HepG2 (cell line): ENCODE results near the gene C2CD4A. TPM values are rescaled to one million over a fixed set of nuclear protein-coding genes. Genes with fewer than 3 reads are reported as not detected.

Experiments
- ATAC-seq: fragments of 200-7000 bp; cut with Tn5 transposase; 3 replicates; pipeline ENCODE4 v1.9.1; 2020; ENCODE audit warnings: mild to moderate bottlenecking, moderate library complexity
- BruUV-seq: library from RNA; stranded (reverse); fragments of 400-500 nt; replicated peaks from 2 replicates; lab custom pipeline; 2021; lab: Mats Ljungman, UMichigan
- CTCF ChIA-PET: fragments of 300-600 bp; formaldehyde crosslinking; extraction: SDS; loops from one replicate; lab custom pipeline; 2021; ENCODE audit warnings: low total read pairs, inconsistent platforms, low intra/inter-chr PET ratio; lab: Yijun Ruan, JAX
- POLR2A ChIA-PET: fragments of 350-600 bp; sonication (Branson Sonifier 250); formaldehyde crosslinking; loops from one replicate; lab custom pipeline; 2020; ENCODE audit warnings: antibody characterized with exemption, inconsistent platforms; lab: Yijun Ruan, JAX
- DNase-seq: peaks from one replicate; pipeline ENCODE4 v3.0.0-alpha.2; 2015; ENCODE audit warnings: low spot score
- FAIRE-seq: peaks from 3 replicates; lab custom pipeline; 2011; peaks lifted over from hg19 to GRCh38; lab: Jason Lieb, UNC
- H2AFZ ChIP-seq: one replicate; pipeline ENCODE4 v1.6.1; 2011; ENCODE audit warnings: low read length, inconsistent platforms
- H3K27ac ChIP-seq: fragments of 300-600 bp; 3 replicates; pipeline ENCODE4 v1.8.0; 2011; ENCODE audit warnings: mixed run types, mild to moderate bottlenecking, mixed read lengths, low read length, inconsistent platforms; ENCODE audit not compliant: insufficient read depth; ENCODE audit errors: extremely low read length
- H3K27me3 ChIP-seq, 2 experiments: fragments of 200-600 bp in 1 of 2; 2 replicates in 1 of 2; 3 replicates in 1 of 2; pipeline versions ENCODE4 v1.6.0 to v1.8.0; 2011; ENCODE audit warnings: low read length in 2 of 2, mild to moderate bottlenecking in 2 of 2, moderate library complexity in 2 of 2, inconsistent platforms in 1 of 2; ENCODE audit not compliant: insufficient read depth in 2 of 2, control insufficient read depth in 1 of 2
- H3K36me3 ChIP-seq, 2 experiments: fragments of 200-600 bp in 1 of 2; replicated peaks in 1 of 2; 2 replicates in 1 of 2; 3 replicates in 1 of 2; pipeline versions ENCODE4 v1.5.1 to v1.8.0; 2011; ENCODE audit warnings: low read length in 2 of 2, inconsistent platforms in 1 of 2; ENCODE audit not compliant: insufficient read depth in 2 of 2, control insufficient read depth in 1 of 2
- H3K4me1 ChIP-seq: 2 replicates; pipeline ENCODE4 v1.5.1; 2012; ENCODE audit warnings: low read length, inconsistent platforms; ENCODE audit not compliant: insufficient read depth
- H3K4me2 ChIP-seq: 2 replicates; pipeline ENCODE4 v1.6.0; 2011; ENCODE audit warnings: low read depth, low read length, inconsistent platforms
- H3K4me3 ChIP-seq, 3 experiments: fragments of 200-600 bp in 1 of 3; sonication (generic), shearing (Covaris generic) in 1 of 3; replicated peaks in 1 of 3; 2 replicates each; pipeline ENCODE4 v1.5.1; 2011 to 2016; ENCODE audit warnings: low read length in 3 of 3, inconsistent platforms in 2 of 3, low read depth in 2 of 3, mild to moderate bottlenecking in 2 of 3, control low read depth in 1 of 3, mixed read lengths in 1 of 3; ENCODE audit not compliant: insufficient read depth in 1 of 3
- H3K79me2 ChIP-seq: one replicate; pipeline ENCODE4 v1.6.1; 2011; ENCODE audit warnings: low read length, inconsistent platforms; ENCODE audit not compliant: insufficient read depth
- H3K9ac ChIP-seq: 2 replicates; pipeline ENCODE4 v1.6.0; 2011; ENCODE audit warnings: mild to moderate bottlenecking, low read depth, low read length, inconsistent platforms; ENCODE audit not compliant: insufficient read depth
- H3K9me3 ChIP-seq: 2 replicates; pipeline ENCODE4 v1.5.1; 2012; ENCODE audit warnings: mild to moderate bottlenecking, low read length
- H4K20me1 ChIP-seq: 2 replicates; pipeline ENCODE4 v1.6.0; 2011; ENCODE audit warnings: inconsistent platforms, mild to moderate bottlenecking, low read length, moderate library complexity; ENCODE audit not compliant: insufficient read depth
- ARID3A ChIP-seq: IDR thresholded peaks from 2 replicates; pipeline ENCODE4 v1.6.1; 2012; ENCODE audit warnings: low read depth, low read length, improper control_type of control experiment
- ISL2 ChIP-seq: sonication (generic); formaldehyde crosslinking; IDR thresholded peaks from 2 replicates; pipeline ENCODE4 v1.5.0; 2020; ENCODE audit warnings: missing genetic modification reagents
- JUN ChIP-seq: sonication (generic); formaldehyde crosslinking; IDR thresholded peaks from 2 replicates; pipeline ENCODE4 v1.4.0; 2020; ENCODE audit warnings: mild to moderate bottlenecking, missing genetic modification reagents
- SMC3 ChIP-seq: IDR thresholded peaks from 2 replicates; pipeline ENCODE4 v1.6.1; 2011; ENCODE audit warnings: low read length, improper control_type of control experiment
- SRY ChIP-seq: sonication (generic); formaldehyde crosslinking; IDR thresholded peaks from 2 replicates; pipeline ENCODE4 v1.8.0; 2022; ENCODE audit warnings: mild to moderate bottlenecking, missing genetic modification reagents
- STAG1 ChIP-seq: sonication (generic); formaldehyde crosslinking; IDR thresholded peaks from 2 replicates; pipeline ENCODE4 v1.4.0; 2020; ENCODE audit warnings: missing genetic modification reagents
- ZBTB7B ChIP-seq: sonication (generic); formaldehyde crosslinking; IDR thresholded peaks from 2 replicates; pipeline ENCODE4 v1.4.0; 2020; ENCODE audit warnings: missing genetic modification reagents
- ZNF747 ChIP-seq: sonication (generic); formaldehyde crosslinking; IDR thresholded peaks from 2 replicates; pipeline ENCODE4 v1.8.1; 2023; ENCODE audit warnings: missing genetic modification reagents, mild to moderate bottlenecking, borderline replicate concordance
- in situ Hi-C: cut with HindIII; loops from 2 replicates; pipeline ENCODE4 v1.10.0; 2017; ENCODE audit warnings: low pct_unique_long_range_greater_than_20kb; ENCODE audit not compliant: extremely low pct_ligation_motif_present
- intact Hi-C: fragments of 100-400 bp; cut with micrococcal nuclease; formaldehyde crosslinking; loops from one replicate; pipeline ENCODE4 v1.10.0; 2022; ENCODE audit not compliant: unreplicated experiment
- polyA plus RNA-seq, 8 experiments: library from polyadenylated mRNA; depleted of rRNA in 3 of 8; stranded (reverse) in 7 of 8; unstranded in 1 of 8; fragments of >200 nt; fragmentation: Illumina TruSeq in 4 of 8; extraction: Trizol in 4 of 8; gene quantifications; 2 replicates each; pipeline versions ENCODE4 v1.2.1 to v1.2.3, GENCODE V29; 2011 to 2016; ENCODE audit warnings: low read depth in 4 of 8, missing spikeins in 1 of 8, mixed read lengths in 1 of 8; ENCODE audit not compliant: insufficient read depth in 1 of 8
- total RNA-seq, 5 experiments: library from RNA; depleted of rRNA; stranded (reverse); fragments of >200 nt; fragmentation: Illumina TruSeq; extraction: Trizol; gene quantifications; 2 replicates each; pipeline ENCODE4 v1.2.3, GENCODE V29; 2016; ENCODE audit warnings: low read depth in 1 of 5
- TF ChIP-seq, protein P1 (sequence below): sonication (generic); formaldehyde crosslinking; IDR thresholded peaks from 2 replicates; pipeline ENCODE4 v1.5.0; 2020; ENCODE audit warnings: mild to moderate bottlenecking, missing genetic modification reagents, moderate library complexity

C2CD4A gene
- total and polyA plus RNA-seq, 2 of the 13 experiments (the other 11 are each of a cell fraction or from before 2014, with no cell fraction given) = 0.20 TPM; not detected in 1

GRCh38 chr15:62071711-62072308 lies 5.0 kb downstream of the C2CD4A start:
- ChIA-PET POLR2A (no interaction called here), CTCF (interaction anchor here (1.6 kb wide), 1 partner anchor 200 kb away, joined by 6 read pairs; no protein-coding TSS in a partner anchor)
- Histone ChIP-seq H3K4me3 (no peak overlapping the region), H4K20me1 (no peaks in the 10 kb centered on the region; the same call in 1 of the 2 replicates), H2AFZ (no peak overlapping the region), H3K27me3 (peaks cover 0 to 14% of the 10 kb centered on the region in 2 experiments; a peak in 2 of 5 replicates), H3K9ac (no peak overlapping the region), H3K4me1 (peaks cover 24% of the 10 kb centered on the region), H3K79me2 (no peaks in the 10 kb centered on the region), H3K4me2 (no peak overlapping the region), H3K36me3 (no peaks in the 10 kb centered on the region), H3K9me3 (no peaks in the 10 kb centered on the region), H3K27ac (no peak overlapping the region)
- no peak for ATAC-seq
- TF ChIP-seq SMC3 (peak; percentile 18; the same call in 1 of the 2 replicates), JUN (no peak), ZBTB7B (CRISPR knock-in tag) (no peak), ISL2 (no peak), STAG1 (CRISPR knock-in tag) (peak; percentile 51), ZNF747 (CRISPR knock-in tag) (no peak), SRY (no peak), ARID3A (peak; percentile 43; the same call in 1 of the 2 replicates)
- TF ChIP-seq, protein P1, sequence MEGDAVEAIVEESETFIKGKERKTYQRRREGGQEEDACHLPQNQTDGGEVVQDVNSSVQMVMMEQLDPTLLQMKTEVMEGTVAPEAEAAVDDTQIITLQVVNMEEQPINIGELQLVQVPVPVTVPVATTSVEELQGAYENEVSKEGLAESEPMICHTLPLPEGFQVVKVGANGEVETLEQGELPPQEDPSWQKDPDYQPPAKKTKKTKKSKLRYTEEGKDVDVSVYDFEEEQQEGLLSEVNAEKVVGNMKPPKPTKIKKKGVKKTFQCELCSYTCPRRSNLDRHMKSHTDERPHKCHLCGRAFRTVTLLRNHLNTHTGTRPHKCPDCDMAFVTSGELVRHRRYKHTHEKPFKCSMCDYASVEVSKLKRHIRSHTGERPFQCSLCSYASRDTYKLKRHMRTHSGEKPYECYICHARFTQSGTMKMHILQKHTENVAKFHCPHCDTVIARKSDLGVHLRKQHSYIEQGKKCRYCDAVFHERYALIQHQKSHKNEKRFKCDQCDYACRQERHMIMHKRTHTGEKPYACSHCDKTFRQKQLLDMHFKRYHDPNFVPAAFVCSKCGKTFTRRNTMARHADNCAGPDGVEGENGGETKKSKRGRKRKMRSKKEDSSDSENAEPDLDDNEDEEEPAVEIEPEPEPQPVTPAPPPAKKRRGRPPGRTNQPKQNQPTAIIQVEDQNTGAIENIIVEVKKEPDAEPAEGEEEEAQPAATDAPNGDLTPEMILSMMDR (CRISPR knock-in tag) = peak; percentile 58
- in situ Hi-C loops = no loop called here
- peak; percentile 29 for DNase-seq
- intact Hi-C loops = loop anchor here (1.0 to 5.0 kb wide), 2 partner anchors 200 to 235 kb away; no protein-coding TSS in a partner anchor
- BruUV-seq = no TSS peak
- peak; percentile 34 for FAIRE-seq
